Suprapubic skin (tissue), 4 donors: ENCODE results near the gene ATP5MC3.

Experiments used
- CTCF ChIP-seq, 2 donors: fragments of 200-600 bp in 1 of 2; fragments of 450-650 bp in 1 of 2; sonication (generic) in 1 of 2; IDR thresholded peaks; one replicate each; pipeline ENCODE4 v1.5.1; 2016 to 2019; ENCODE audit warnings: antibody characterized with exemption in 2 of 2, mild to moderate bottlenecking in 1 of 2, moderate library complexity in 1 of 2
- EP300 ChIP-seq: sonication (generic); formaldehyde crosslinking; IDR thresholded peaks from one replicate; pipeline ENCODE4 v1.6.1; 2017; ENCODE audit warnings: antibody characterized with exemption
- POLR2A ChIP-seq, 2 donors: fragments of 450-650 bp; IDR thresholded peaks; one replicate each; pipeline ENCODE4 v1.6.1; 2017; ENCODE audit warnings: antibody characterized with exemption in 2 of 2, mild to moderate bottlenecking in 2 of 2, moderate library complexity in 2 of 2
- POLR2AphosphoS5 ChIP-seq, 3 donors: sonication (generic); formaldehyde crosslinking; IDR thresholded peaks; one replicate each; pipeline ENCODE4 v1.6.1; 2017; ENCODE audit warnings: antibody characterized with exemption in 3 of 3

DNA sequence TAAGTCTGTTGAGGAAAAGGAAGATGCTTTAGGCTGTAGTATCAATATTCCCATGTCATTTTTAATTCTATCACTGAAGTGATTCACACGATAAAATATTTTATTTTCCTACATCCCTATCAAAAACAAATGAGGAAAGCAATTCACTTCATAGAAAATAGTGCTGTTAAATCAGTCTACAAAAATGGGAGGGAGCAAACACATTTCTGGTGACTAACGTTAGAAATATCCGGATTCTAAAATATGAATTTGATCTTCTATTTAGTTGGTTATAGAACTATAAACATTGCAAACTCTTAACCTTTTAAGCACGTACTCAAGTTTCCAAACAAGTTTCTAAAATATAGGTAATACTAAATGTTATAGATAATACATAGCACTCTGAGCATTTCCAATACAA, 34.3 kb downstream of the ATP5MC3 start:
- TF ChIP-seq CTCF (IDR thresholded peaks at IDR 0.05) (no peak), POLR2A (IDR thresholded peaks at IDR 0.05) (no peak), POLR2AphosphoS5 (IDR thresholded peaks at IDR 0.05) (no peak), EP300 (no peak)
